HG03139 (cell line): ENCODE measurements around the gene MCFD2.

Experiments
- ATAC-seq: cut with Tn5 transposase; IDR thresholded peaks from one replicate; pipeline ENCODE4 v1.9.1; 2021; ENCODE audit not compliant: unreplicated experiment

MCFD2 gene

GRCh38 chr2:46915281-46915810, at the start of gene MCFD2:
TSS of gene MCFD2 (minus strand) at chr2:46915806. CDS start at chr2:46909171, 6,635 bp downstream.
- ATAC-seq = peak; percentile 19

DNA sequence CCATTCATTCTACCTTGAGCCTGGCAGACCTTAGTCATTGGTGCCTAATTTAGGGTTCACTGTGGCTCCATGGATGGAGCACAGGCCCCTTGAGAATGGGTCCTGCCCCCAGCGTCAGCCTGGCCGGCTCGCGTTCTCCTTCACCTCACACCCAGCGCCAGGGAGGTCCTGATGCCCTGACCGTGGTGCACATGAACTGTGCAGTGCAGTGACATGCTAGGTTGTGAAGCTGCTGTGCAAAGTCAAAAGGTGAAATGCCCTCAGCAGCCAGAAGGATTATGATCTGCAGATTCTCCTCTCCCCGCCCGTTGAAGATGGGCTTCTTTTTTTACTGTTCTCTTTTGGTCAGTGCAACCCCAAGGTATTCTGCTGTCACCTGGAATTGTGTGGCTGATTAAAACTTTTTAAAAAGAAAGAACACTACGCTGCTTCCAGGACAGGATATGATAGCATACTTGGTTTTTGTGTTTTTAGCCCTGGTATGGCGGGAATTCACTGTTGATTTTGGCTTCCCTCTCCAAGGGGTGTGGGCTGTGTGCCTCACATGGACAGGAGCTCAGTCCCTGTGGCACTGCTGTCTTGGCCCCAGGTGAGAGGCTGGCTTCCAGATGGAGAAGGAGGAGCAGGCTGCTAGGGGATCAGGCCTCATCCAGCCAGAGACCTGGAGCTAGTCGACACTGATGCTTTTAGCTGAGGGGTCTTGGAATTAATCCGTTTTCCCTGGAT, 49.4 kb upstream of the MCFD2 start:
- ATAC-seq = no peak

- no peak for ATAC-seq
Measured at GRCh38 chr2:46963941-46964673, 48.5 kb upstream of the MCFD2 start.

GRCh38 chr2:46963210-46963609, 47.6 kb upstream of the MCFD2 start:
- no peak for ATAC-seq

- no peak for ATAC-seq
Measured at GRCh38 chr2:46962751-46963150, 47.1 kb upstream of the MCFD2 start.

DNA sequence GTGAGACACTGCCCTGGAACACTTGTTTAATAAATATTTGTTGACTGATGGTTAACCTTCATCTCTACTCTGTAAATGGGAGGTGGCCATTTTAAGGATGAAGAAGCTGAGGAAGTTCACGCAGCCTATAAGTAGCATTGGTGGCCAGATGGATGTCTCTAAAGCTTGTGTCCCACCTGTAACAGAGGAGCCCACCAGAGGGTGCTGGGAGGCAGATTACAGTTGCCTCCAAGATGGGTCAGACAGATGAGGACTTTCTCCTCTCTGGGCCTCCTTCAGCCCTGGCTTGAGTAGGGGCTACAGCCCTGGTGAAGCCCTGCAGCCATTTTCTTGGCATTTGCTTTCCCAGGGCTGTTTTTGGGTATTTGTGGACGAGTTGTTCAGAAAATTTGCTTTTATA, 45.0 kb upstream of the MCFD2 start:
- no peak for ATAC-seq

- ATAC-seq = no peak
Measured at GRCh38 chr2:46958431-46959017, 42.9 kb upstream of the MCFD2 start.

GRCh38 chr2:46956981-46957531, 41.5 kb upstream of the MCFD2 start:
- ATAC-seq = no peak

DNA sequence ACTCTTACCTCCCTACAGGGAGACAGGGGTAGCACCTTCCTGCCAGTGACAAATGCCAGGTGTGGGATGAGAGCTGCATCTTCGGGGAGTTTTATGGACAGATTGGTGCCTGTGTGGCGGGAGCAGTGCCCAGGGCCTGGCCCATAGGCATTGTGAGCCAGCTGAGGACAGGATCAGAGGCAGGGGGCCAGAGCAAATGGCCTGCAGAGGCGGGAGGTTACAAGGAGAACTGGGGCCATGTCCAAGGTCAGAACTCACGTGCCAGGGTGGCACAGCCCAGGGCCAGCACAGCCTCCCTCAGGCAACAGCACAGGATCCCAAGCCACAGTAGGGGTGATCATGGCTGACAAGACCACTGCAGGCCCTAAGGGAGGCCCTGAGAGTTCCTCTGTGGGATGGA, 40.2 kb upstream of the MCFD2 start:
- ATAC-seq = no peak

DNA sequence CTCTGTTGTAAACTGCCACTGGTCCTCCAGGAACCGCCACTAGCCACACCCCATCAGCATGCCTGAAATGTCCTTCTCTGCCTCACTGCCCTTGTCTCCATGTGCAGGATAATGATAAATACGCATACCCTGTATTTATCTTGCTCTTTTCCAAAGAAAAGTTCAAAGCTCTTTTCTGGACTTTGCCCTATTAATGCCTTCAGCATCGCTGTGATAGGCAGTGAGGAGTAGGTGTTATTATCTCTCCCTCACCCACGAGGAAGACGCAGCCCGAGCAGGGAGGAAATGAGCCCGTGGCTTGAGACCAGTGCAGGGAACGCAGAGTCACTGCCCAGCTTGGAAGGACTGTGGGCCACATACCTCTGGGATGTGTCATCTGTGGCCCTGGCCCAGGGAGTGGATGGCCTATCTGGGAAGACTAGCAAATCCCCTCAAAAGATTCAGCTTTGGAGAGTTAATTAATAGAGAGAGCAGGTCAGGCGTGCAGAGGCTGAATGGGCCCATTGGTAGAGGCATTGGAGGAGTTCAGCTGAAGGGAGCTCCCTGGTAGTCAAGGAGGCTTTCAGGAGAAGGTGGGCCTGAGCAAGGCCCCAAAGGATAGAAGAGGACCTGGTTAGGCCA, 39.5 kb upstream of the MCFD2 start:
- ATAC-seq = no peak

DNA sequence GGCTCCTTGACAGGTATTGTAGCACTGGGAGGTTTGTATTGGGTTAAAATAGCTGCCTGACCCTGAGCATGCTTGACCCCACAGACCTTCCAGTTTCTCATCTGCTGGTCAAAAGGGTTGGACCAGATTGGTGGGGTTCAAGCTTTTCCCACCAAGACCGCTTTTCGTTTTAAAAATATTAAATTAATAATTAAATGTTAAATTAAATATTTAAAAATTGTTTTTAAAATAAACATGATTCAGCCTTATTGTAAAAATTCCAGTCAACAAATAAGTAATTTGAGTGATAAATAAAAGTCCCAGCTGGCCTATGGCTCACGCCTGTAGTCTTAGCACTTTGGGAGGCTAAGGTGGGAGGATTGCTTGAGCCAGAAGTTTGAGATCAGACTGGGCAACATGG, 36.6 kb upstream of the MCFD2 start:
- no peak for ATAC-seq

- ATAC-seq = no peak
Measured at GRCh38 chr2:46951290-46952064, 35.9 kb upstream of the MCFD2 start.

DNA sequence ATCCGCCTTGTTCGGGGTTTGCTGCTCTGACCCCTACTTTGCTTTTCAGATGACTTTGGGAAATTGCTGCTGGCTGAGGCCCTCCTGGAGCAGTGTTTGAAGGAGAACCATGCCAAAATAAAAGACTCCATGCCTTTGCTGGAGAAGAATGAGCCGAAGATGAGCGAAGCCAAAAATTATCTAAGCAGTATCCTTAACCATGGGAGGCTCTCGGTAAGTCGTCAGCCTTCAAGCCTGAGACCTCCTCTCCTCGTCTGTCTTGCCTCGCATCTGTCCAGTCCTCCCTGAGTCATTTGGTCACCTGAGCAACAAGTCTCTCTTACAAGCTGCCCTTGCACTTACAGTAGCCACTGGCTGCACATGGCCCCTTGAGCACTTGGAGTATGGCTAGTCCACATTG, 34.7 kb upstream of the MCFD2 start:
- ATAC-seq = no peak

GRCh38 chr2:46947841-46948240, 32.2 kb upstream of the MCFD2 start:
- no peak for ATAC-seq

DNA sequence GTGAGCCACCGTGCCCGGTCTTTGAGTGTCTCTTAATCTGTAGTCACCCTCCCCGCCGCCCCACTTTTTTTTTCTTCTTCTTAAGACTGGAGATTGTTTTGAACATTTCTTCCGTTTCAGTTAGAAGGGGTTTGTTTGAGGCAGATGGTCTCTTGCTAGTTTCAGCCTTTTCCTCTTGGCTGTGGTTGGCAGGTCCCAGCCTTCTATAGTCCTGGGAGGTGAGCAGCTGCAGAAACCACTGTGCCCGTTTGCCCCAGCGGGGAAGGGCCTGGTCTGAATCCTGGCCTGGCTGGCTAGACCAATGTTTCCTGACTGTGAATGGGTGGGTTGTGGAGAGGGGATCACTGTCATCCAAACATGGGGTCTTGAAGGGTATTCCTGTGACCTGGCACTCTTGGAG, 30.1 kb upstream of the MCFD2 start:
- ATAC-seq = no peak

DNA sequence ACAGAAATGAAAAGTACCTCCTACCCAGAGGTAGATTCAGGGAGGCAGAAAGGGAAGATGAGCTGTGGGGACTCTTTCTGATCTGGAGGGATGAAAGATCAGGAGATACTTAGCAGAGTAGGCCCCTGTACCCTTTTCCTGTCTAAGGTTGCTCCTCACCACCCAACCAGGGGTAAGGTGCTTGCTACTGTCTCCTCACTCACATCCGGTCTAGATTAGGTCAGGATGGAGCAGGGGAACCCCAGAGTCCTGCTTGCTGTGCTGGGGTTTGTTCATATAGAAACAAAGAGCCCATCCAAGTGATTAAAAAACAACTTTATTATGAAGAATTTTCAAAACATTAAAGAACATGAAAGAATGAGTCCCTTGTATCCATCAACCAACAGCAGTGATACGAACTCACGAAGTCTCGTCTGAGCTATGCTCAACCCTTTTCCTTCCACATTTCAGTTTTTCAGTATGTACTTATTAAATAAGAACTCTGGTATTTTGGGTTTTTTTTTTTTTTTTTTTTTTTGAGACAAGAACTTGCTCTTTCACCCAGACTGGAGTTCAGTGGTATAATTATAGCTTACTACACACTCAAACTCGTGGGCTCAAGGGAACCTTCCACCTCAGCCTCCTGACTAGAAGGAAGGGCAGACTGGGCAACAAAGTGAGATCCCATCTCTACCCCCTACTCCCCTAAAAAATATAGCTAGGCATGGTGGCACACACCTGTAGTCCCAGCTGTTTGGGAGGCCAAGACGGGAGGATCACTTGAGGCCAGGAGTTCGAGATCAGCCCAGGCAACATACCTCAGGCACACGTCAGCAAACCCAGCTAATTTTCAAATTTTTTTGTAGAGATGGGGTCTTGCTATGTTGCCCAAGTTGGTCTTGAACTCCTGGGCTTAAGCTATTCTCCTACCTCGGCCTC, 28.5 kb upstream of the MCFD2 start:
- ATAC-seq = peak; percentile 32

DNA sequence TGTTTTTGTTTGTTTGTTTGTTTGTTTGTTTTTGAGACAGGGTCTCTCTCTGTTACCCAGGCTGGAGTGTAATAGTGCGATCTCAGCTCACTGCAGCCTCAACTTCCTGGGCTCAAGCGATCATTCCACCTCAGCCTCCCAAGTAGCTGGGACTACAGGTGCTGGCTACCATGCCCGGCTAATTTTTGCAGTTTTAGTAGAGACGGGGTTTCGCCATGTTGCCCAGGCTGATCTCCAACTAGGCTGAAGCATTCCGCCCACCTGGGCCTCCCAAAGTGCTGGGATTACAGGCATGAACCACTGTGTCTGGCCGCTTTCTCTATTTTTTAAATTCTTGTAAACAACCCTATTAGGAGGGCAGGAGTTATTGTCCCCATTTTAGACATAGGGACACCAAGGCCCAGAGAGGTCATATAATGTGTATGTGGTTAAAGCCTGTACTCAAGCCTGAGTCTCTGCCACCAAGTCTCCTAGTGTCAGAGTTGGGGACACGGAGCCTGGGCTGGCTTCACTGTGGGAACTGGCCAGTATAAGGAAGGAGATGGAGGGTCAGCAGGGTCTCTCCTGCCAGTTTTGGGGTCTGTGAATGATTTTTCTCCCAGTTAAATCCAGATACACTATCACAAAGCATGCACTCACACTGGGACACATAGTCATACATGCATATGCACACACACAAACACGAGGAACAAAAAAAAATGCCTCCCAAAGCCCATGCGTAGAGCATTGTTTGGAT, 27.5 kb upstream of the MCFD2 start:
- ATAC-seq = no peak

- ATAC-seq = peak; percentile 29
Measured at GRCh38 chr2:46942143-46942526, 26.5 kb upstream of the MCFD2 start.
